DMS 273 (cell line): ENCODE results near the gene ADGRD2.

Source experiments
- DNase-seq: peaks from one replicate; lab custom pipeline; 2025; ENCODE audit not compliant: unreplicated experiment; lab: John Stamatoyannopoulos, UW

ADGRD2 gene

DNA sequence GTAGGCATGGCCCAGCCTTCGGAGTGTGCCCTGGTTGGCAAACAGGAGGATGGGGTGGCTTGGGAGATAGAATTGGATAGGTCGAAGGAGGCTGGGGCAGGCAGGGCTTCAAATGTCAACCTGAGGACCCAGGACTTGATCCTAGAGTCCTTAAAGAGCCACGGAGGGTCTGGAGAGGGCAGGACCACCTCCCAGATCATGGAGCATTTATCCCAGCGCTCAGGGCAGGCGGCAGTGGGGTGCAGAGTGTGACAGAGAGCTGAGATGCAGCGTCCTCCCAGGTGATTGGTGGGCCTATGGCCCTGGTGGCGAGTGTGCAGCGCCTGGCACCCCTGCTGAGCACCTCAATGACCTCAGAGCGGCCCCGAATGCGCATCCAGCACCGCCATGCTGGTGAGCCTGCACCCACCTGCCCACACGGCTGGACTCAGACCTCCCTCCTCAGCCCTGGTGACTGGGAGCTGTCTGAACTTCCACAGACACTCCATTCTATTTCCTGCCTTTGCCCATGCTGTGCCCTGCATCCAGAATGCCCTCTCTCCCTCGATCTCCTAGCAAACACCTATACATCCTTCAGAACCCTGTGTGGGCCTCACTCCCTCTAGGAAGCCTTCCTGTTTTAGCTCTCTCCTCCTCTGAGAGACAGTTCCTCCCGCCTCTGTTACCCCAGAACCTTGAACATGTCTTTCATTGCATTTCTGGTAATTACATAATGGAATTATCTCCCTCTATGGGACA, 6.3 kb downstream of the ADGRD2 start:
- no peak for DNase-seq

DNA sequence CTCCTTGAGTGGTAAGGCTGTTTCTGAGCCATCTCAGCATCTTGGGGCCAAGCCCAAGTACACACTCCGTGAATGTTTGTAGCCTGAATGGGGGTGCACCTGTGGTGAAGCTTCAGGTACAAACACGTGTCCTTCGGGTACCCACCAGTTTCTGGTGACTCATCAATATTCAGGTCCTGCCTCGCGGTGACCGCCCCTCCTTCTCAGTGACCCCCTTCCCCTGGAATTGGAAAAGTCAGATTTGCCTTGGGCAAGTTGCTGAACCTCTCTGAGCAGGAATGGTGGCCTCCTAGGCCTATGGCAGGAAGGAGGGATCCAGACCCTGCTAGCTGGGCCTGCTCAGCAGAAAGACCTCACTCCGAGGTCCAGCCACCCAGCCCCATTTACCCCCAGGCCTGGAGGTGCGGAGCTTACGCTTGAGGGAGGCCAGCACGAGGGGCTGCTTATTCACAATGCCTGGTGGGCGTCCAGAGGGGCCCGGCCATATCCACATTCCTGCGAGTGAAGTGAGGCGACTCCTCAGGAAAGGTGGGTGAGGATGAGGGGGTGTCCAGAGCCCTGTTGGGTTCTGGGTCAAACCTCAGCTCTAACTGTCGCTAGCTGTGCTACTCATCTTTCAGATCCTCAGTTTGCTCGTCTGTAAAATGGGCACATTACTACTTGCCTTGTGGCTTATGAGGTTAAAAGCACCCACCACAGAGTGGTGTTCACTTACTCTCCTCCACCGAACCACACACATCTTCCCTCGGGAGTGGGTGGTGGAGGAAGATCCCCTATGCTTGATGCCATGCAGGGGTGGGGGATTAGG, 7.0 kb downstream of the ADGRD2 start:
- no peak for DNase-seq

DNA sequence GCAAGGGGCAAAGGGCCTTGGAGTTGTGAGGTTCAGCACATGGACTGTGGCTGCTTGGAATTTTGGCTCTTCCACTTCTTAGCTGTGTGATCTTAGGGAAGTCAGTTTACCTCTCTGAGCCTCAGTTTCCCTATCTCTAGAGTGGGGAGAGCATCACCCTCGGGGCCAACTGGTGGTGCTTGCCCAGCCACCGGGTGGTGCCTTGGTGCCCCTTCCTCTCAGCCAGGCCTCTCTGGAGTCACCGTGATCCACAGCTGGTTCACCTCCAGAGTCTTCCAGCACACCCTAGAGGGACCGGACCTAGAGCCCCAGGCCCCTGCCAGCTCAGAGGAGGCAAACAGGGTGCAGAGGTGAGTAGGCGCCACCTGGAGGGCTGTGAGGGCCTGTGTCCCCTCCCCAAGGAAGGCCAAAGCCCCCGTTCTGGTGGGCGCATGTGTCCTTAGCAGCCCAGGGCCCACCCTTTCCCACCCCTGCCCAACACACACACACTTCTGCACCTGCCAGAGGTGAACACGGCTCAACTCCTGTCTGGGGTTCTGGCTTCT, 7.7 kb downstream of the ADGRD2 start:
- DNase-seq = no peak

DNA sequence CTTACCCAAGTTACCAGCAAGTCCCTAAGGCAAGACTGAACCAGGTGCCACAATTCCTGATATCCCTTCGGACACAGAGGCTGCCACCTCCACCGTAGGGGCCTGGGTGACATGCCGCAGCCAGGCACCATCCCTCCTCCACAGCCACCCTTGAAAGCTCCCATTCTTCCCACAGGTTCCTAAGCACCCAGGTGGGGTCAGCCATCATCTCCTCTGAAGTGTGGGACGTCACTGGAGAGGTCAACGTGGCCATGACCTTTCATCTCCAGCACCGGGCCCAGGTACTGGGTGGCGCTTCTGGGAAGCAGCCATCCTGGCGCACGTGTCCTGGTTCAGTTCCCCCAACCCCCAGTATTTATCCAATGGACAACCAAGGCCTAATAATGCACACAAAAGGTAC, 8.2 kb downstream of the ADGRD2 start:
- no peak for DNase-seq

DNA sequence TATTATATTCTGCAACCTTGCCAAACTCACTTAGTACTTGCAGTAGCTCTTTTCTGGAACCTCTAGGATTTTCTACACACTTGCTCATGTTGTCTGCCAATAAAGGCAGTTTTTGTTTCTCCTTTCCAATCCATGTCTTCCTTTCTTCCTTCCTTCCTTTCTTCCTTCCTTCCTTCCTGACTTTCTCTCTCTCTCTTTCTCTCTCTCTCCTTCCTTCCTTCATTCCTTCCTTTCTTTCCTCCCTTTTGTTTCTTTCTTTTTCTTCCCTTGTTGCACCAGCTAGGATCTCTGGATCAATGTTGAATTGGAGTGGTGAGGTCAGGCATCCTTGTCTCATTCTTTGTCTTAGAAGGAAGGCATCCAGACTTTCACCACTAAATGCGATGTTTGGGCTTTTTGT, 12.5 kb downstream of the ADGRD2 start:
- DNase-seq = no peak

DNA sequence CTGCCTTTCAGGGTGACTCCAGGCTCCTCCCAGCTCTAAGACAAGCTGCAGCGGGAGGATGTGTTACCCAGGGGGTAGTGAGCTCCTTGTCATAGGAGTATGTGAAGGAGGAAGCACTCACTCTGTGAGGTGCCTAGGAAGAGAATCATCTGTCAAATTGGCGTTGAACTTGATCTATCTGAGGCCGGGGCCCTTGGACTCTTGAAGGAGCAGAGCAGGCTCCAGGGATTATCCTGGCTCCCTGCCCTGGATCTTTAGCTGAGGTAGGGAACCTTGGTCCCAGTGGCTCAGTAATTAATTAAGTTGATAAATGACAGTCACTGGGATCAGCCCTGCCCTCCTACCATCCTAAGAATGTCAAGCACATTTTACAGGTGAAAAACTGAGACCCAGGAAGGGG, 15.5 kb downstream of the ADGRD2 start:
- no peak for DNase-seq

DNA sequence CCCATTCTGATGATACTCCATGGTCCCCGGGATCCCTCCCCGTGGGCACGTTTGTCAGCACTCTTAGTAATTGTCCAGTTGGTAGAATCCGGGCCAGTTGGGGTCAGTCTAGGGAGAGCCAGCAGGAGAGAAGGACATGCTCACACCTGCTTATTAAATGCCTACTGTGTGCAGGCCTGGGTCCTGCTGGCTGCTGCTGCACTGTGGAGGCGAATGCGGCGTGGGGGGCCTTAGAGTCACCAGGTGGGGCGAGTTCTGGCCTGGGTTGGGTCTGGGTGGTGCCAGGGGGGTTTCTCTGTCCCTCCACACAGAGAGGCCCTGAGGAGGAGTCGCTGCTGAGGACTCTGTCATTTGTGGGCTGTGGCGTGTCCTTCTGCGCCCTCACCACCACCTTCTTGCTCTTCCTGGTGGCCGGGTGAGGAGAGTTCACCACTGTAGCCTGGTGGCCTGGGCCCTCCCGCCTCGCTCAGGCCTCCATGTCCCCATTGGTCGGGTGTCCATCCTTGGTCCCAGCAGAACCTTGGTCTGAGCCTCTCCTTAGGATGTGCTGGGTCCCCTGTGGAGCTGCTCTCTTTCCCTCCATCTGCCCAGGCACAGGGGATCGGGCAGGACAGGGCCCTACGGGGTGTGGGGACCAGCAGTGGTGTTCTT, 17.3 kb downstream of the ADGRD2 start:
- no peak for DNase-seq

DNA sequence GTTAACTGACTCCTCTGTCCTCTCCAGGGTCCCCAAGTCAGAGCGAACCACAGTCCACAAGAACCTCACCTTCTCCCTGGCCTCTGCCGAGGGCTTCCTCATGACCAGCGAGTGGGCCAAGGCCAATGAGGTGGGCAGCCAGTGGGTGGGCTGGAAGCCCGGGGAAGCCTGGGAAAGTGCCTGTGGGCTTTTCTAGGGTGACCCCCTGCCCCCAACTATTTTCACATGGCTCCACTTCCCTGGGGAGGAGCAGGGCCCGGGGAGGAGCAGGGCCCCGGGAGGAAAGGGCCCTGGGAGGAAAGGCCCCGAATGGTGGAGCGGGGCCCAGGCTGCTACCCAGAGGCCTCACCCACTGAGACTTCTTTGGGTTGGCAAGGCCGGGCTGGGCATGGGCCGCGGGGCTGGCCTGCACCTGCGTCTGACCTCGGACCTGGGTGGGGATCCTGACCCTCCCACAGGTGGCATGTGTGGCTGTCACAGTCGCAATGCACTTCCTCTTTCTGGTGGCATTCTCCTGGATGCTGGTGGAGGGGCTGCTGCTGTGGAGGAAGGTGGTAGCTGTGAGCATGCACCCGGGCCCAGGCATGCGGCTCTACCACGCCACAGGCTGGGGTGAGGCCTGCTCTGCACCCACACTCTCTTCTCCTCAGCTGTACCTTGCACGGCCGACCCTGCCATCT, 17.9 kb downstream of the ADGRD2 start:
- no peak for DNase-seq

DNA sequence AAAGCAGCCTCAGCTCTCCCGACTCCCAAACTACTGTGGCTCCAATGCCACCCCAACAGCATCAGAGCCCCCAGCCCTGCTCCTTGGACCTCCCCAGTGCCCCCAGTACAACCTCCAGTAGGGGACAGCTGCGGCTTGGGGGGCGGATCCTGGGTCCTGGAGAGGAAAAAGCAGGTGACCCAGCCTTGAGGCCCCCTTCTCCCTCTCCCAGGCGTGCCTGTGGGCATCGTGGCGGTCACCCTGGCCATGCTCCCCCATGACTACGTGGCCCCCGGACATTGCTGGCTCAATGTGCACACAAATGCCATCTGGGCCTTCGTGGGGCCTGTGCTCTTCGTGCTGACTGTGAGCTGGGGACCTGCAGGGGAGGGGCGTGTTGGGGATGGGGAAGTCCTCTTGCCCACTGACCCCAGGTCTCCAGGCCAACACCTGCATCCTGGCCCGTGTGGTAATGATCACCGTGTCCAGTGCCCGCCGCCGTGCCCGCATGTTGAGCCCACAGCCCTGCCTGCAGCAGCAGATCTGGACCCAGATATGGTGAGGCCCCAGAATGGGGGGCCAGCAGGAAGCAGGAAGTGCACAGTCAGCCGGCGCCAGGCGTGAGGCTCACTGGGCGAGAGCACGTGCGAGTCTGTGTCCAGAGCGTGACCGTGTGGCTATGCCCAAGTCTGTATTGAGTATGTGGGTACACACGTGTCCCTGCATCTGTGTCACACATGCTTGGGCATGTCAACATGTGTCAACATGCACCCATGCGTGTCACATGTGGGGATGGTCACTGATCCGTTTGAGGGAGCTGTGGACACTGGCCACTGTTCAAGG, 19.0 kb downstream of the ADGRD2 start:
- no peak for DNase-seq

DNA sequence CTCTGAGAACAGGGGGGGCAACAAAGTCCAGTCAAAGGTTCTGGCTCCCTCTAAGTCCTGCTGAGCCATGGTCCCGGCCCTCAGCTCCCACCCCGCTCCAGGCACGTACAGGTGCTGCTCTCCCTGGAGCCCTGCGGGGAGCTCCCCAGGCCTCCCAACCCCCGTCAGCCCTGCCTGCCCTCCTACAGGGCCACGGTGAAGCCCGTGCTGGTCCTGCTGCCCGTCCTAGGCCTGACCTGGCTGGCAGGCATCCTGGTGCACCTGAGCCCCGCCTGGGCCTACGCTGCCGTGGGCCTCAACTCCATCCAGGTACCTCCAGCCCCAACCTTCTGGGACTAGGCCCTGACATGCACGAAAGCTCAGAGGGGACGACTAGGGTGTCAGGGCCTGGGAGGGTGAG, 20.1 kb downstream of the ADGRD2 start:
- DNase-seq = no peak

DNA sequence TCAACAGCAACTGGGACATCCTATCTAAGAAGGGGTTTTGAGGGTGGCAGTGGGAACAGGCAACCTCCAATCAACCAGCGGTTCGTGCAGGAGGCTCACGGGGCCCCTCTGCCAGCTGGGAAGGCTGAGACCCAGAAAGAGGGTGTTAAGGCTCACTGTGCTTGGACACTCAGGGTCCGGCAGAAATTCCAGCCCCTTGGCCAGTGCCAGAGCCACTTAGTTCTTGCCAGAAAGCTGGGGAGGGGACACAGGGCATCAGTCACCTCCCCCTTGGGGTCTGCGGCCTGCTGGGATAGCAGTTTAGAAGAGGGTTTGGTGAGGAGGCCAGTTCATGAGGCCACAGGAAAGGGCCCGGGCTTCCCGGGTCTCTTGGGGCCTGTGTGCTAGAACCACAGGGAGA, 20.5 kb downstream of the ADGRD2 start:
- no peak for DNase-seq

DNA sequence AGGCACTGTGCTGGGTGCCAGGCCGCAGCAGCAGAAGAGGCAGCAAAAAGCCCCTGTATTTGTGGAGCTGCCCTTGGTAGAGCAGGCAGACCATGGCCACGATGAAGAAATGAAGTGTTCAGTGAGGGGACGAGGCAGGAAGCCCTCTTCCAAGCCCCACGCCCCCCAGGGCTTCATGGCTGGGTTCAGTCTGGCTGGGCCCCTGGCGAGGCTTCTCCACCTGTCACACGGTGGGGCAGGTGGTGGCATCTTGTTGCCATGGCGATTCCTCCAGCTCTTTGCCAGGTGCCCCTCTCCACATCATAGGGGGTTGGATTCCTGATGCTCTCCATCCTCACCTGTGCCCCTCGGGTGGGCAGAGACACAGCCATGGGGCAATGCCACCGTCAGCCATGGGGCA, 21.5 kb downstream of the ADGRD2 start:
- DNase-seq = no peak

DNA sequence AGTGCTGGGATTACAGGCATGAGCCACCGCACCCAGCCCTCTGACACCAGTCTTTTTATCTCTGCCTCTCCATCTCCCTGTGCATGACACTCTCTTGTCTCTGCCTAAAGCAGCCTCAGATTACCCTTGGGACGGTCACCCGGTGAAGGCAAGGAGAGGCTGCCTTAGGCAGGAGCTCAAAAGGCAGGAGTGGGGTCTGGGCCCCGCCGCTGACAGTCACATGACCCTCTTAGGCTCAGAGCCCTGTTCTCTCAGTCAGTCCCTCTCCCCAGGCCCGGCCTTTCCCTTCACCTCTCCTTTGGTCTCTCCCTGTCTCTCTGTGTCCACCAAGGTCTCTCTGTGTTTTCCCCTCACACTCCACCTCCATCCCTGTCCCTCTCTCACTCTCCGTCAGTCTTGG, 22.5 kb downstream of the ADGRD2 start:
- DNase-seq = no peak

DNA sequence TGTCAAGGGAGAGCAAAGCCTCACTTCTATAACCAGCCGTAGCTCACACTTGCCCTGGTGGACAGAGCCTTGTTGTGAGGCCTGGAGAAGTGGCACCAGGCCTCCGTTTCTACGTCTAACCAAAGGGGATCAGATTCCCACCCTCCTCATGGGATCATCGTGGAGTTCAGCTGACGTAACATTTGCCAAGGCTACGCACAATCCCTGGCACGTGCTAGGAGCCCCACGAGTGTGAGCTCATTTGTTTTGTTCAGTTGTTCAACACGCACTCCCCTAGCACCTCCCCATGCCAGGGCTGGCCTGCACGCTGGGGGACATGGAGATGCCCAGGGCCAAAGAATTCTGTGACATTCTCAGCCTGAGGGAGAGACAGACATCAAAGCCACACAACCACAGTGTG, 23.1 kb downstream of the ADGRD2 start:
- DNase-seq = no peak

DNA sequence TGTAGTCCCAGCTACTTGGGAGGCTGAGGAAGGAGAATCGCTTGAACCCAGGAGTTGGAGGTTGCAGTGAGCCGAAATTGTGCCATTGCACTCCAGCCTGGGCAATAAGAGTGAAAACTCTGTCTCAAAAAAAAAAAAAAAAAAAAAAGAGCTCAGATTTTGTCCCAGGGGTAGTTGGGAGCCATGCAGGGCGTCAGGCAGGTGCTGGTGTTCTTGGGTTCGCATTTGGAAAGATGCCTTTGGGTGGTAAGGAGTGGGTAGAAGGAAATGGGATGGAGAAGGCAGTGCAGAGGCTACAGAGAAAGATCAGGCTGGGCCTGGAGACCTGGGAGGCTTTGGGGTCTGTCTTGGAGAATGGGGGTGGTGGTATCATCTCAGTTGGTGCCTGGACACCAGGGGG, 23.9 kb downstream of the ADGRD2 start:
- DNase-seq = no peak

DNA sequence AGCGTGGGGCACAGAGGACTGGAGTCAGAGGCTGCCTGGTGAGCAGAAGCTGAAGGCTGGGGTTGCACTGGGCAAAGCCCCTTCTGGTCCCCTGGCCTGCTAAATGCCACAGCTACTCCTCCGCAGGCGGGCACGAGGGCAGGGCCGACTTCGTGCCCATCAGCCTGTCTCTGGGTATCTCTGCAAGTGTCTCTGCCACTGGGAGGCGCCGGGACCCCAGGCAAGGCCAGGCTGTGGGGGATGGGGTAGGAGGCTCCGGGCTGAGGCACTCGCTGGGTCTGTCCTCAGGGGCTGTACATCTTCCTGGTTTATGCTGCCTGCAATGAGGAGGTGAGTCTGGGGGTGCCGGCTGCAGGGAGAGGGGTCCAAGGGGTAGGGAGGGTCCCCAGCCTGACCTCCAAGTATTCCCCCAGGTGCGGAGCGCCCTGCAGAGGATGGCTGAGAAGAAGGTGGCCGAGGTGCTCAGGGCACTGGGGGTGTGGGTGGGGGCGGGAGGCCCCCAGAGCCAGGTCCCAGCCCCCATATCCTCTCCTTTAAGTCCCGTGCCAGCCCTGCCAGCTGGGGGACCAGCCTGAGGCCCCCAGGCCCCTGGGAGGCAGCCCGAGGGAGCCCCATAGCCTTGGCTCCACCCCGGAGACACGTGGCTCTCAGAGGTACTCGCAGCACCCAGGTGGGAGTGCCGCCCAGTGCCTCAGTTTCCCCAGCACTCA, 25.1 kb downstream of the ADGRD2 start:
- DNase-seq = peak; percentile 32

DNA sequence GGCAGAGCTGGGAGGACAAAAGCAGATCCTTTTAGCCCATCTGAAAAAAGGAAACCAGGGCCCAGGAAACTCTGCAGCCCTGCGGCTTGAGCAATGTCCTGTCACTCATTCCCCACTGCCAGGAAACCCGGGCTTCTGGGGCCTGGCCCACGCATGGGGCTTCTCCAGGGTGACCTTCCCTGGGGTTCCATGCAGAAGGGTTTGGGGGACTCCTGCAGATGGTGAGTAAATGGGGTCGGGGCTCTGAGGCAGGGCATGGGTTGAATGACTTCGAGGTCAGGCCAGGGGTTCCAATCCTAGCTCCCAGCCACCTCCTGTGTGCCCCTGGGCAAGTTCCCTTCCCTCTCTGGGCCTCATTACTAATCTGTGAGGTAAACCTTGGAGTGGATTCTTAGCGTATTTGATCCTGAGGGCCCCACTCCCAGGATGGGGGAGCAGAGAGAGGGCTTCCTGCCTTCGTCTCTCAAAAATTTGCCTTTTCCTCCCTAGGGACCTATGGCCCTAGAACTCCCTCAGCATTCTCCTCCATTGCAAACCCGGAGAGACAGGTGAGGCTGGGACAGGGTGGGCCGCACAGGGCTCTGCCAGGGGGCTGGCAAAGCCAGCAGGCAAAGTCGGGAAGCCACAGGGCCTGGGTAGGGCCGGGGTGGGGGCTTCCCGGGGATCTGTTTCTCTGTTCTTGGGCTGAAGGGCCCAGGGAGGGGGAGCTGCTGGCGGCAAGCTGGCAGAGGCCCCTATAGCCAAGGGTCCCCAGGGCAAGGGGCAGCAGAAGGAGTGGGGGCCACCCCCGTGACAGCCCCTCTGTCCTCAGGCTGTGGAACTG, 25.8 kb downstream of the ADGRD2 start:
- DNase-seq = no peak

DNA sequence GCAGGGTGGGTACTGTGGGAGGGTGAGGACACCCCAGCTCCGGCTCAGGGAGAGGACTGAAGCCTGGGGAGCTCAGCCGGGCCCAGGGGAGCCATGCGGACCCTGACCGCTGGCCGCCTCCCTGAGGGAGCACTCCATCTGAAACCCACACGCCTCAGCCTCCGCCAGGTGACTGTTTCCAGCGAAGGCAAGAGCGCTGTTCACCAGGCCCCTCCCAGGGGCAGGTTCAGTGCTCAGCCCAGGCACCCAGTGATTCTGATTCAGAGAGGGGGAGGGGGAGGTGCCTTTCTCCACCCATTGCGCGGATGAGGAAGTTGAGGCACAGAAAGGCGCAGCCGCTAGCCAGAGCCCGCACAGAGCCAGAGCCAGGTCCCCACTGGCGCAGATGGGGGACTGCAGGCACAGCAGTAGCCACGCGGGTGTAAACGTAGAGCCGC, 27.0 kb downstream of the ADGRD2 start:
- DNase-seq = peak; percentile 44
